ENCODE data around the gene KLHL22. TPM values are rescaled to one million over a fixed set of nuclear protein-coding genes. Genes with fewer than 3 reads are reported as not detected.

KLHL22 gene
- total RNA-seq, 1 experiment from 2014 or later, result 20.0 TPM

- Histone ChIP-seq H3K4me3 (no peak overlapping the region), H3K4me2 (no peak overlapping the region), H3K9me2 (ENCODE audit: insufficient read depth) (no peaks in the 10 kb centered on the region), H3K4me1 (replicated peaks; ENCODE audit: insufficient read depth) (no peaks in the 10 kb centered on the region), H3K9me3 (ENCODE audit: insufficient read depth, low read depth) (no peaks in the 10 kb centered on the region), H3K27ac (no peak overlapping the region), H3K36me3 (ENCODE audit: low read depth) (no peaks in the 10 kb centered on the region), H2AFZ (no peak overlapping the region), H3F3A (ENCODE audit: insufficient read depth, low read depth) (no peaks in the 10 kb centered on the region), H3K79me2 (ENCODE audit: low read depth) (no peaks in the 10 kb centered on the region), H3K27me3 (ENCODE audit: insufficient read depth, low read depth) (no peaks in the 10 kb centered on the region), H4K20me1 (ENCODE audit: insufficient read depth) (no peaks in the 10 kb centered on the region)
- intact Hi-C loops (cut with micrococcal nuclease; ENCODE audit: unreplicated experiment), result loop anchor here (10.0 kb wide), 2 partner anchors 165 to 305 kb away; partner anchors contain the start of gene CCDC188
- ChIA-PET CTCF (no interaction called here), POLR2A (ENCODE audit: unreplicated experiment) (no interaction called here)
- no peak for DNase-seq
- no TSS peak for BruUV-seq (replicated peaks)
- TF ChIP-seq CTCF (conservative IDR thresholded peaks at IDR 0.05), result no peak
- TF ChIP-seq EZH2 (IDR thresholded peaks at IDR 0.05; ENCODE audit: low read depth), result no peak
These were observed 35.7 kb downstream of the KLHL22 start for GRCh38 chr22:20459862-20460261.

GRCh38 chr22:20459152-20459542 is 36.4 kb downstream of the KLHL22 start:
- Histone ChIP-seq H3F3A (ENCODE audit: insufficient read depth, low read depth) (no peaks in the 10 kb centered on the region), H3K79me2 (ENCODE audit: low read depth) (no peaks in the 10 kb centered on the region), H3K9me3 (ENCODE audit: insufficient read depth, low read depth) (no peaks in the 10 kb centered on the region), H3K4me1 (replicated peaks; ENCODE audit: insufficient read depth) (no peaks in the 10 kb centered on the region), H3K27me3 (ENCODE audit: insufficient read depth, low read depth) (no peaks in the 10 kb centered on the region), H3K36me3 (ENCODE audit: low read depth) (no peaks in the 10 kb centered on the region), H3K4me2 (no peak overlapping the region), H3K27ac (no peak overlapping the region), H3K9me2 (ENCODE audit: insufficient read depth) (no peaks in the 10 kb centered on the region), H4K20me1 (ENCODE audit: insufficient read depth) (no peaks in the 10 kb centered on the region), H2AFZ (no peak overlapping the region), H3K4me3 (no peak overlapping the region)
- no TSS peak for BruUV-seq (replicated peaks)
- no peak for DNase-seq
- POLR2A ChIA-PET (ENCODE audit: unreplicated experiment), result no interaction called here
- TF ChIP-seq EZH2 (IDR thresholded peaks at IDR 0.05; ENCODE audit: low read depth) (no peak), CTCF (conservative IDR thresholded peaks at IDR 0.05) (no peak)
- CTCF ChIA-PET, result no interaction called here
- intact Hi-C loops (cut with micrococcal nuclease; ENCODE audit: unreplicated experiment), result loop anchor here (10.0 kb wide), 2 partner anchors 164 to 304 kb away; partner anchors contain the start of gene CCDC188

GRCh38 chr22:20458530-20459151 is 37.0 kb downstream of the KLHL22 start:
- no TSS peak for BruUV-seq (replicated peaks)
- H3K4me3 ChIP-seq, result no peak overlapping the region
- ChIA-PET CTCF (no interaction called here), POLR2A (ENCODE audit: unreplicated experiment) (no interaction called here)
- H3K4me1 ChIP-seq (replicated peaks; ENCODE audit: insufficient read depth), result no peaks in the 10 kb centered on the region
- H3K79me2 ChIP-seq (ENCODE audit: low read depth), result no peaks in the 10 kb centered on the region
- no peak overlapping the region for H3K27ac ChIP-seq
- H2AFZ ChIP-seq, result no peak overlapping the region
- no peaks in the 10 kb centered on the region for H3K27me3 ChIP-seq (ENCODE audit: insufficient read depth, low read depth)
- TF ChIP-seq CTCF (conservative IDR thresholded peaks at IDR 0.05) (no peak), EZH2 (IDR thresholded peaks at IDR 0.05; ENCODE audit: low read depth) (no peak)
- no peaks in the 10 kb centered on the region for H3F3A ChIP-seq (ENCODE audit: insufficient read depth, low read depth)
- no peaks in the 10 kb centered on the region for H3K9me3 ChIP-seq (ENCODE audit: insufficient read depth, low read depth)
- no peaks in the 10 kb centered on the region for H3K9me2 ChIP-seq (ENCODE audit: insufficient read depth)
- no peak for DNase-seq
- no peaks in the 10 kb centered on the region for H3K36me3 ChIP-seq (ENCODE audit: low read depth)
- intact Hi-C loops (cut with micrococcal nuclease; ENCODE audit: unreplicated experiment), result loop anchor here (10.0 kb wide), 2 partner anchors 164 to 304 kb away; partner anchors contain the start of gene CCDC188
- no peak overlapping the region for H3K4me2 ChIP-seq
- no peaks in the 10 kb centered on the region for H4K20me1 ChIP-seq (ENCODE audit: insufficient read depth)

All from PC-9 (cell line).